Activated CD4-positive, alpha-beta T cell treated with anti-CD3 and anti-CD28 coated beads for 48 hours (primary cell): ENCODE results near the gene TMEM108.

Experiments
- DNase-seq: peaks from one replicate; pipeline ENCODE4 v3.0.0-alpha.2; 2020

Gene TMEM108

GRCh38 chr3:133238015-133238414 lies 199.8 kb downstream of the TMEM108 start:
- no peak for DNase-seq

DNA sequence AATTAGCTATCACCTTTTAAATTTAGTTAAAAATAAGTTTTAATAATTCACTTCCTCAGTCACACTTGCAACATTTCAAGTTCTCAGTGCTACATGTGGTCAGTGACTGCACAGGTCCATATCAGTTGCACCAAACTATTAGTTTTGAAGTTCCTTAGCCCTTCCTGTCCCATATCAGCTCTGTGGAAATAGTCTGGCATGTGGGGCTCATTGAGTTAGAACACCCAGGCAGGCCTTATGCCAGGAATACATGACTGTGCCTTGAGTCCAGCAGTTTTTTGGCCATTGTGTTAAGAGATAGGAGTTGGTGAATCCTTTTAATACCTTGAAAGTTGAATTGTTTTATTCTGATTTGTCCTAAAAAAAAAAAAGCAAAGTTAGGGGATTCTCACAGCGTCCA lies 207.9 kb downstream of the TMEM108 start:
- DNase-seq: no peak

- no peak for DNase-seq
Observed at GRCh38 chr3:133246773-133247172, 208.6 kb downstream of the TMEM108 start.

GRCh38 chr3:133248389-133248788 lies 210.2 kb downstream of the TMEM108 start:
- no peak for DNase-seq

DNA sequence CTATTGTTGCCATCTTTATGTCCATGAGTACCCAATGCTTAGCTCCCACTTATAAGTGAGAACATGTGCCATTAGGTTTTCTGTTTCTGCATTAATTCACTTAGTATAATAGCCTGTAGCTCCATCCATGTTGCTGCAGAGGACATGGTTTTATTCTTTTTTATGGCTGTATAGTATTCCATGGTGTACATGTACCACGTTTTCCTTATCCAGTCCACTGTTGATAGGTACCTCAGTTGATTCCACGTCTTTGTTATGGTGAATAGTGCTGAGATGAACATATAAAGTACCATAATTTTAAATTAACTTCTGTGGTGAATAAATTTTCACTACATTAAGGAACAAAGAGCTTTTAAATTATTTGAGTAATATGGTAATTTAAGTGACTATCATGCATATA lies 211.3 kb downstream of the TMEM108 start:
- no peak for DNase-seq

DNA sequence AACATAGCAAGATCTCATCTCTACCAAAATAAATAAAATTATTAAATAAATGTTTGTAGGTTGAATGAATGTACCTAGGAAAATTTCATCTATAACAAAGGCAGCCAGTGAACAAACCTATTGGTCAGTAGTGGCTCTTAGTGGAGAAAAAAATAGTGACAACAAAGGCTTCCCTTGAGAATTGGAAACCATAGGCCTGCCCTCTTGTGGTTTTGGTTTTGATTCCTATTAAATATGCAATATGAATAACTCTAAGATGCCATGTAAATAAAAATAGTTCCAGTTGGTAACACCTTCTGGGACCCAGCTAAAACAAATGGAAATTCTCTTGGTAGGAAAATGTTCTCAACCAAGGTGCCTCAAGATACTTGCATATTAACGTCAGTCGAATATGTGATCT lies 216.0 kb downstream of the TMEM108 start:
- no peak for DNase-seq

- no peak for DNase-seq
Observed at GRCh38 chr3:133254716-133255115, 216.5 kb downstream of the TMEM108 start.

GRCh38 chr3:133256787-133257483 lies 218.7 kb downstream of the TMEM108 start:
- no peak for DNase-seq

- DNase-seq: no peak
Observed at GRCh38 chr3:133258358-133258757, 220.2 kb downstream of the TMEM108 start.

DNA sequence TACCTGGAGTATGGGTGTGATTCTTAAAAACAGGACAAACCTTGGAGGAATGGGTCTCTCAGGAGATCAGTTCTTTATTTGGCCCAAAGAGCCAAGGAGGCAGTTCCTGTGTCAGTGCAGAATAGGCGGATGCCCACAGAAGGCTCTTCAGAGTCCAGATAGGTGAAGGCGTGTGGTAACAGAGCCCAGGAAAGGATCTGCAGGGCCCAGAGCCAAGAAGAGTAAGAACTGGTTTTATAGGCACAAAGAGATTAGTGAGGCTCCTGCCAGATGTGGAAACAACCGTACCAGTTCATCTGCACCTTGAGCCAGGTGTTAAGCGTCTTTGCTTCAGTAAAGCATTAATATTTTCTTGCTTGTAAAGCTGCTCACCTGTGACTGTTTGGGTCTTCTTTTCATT lies 221.6 kb downstream of the TMEM108 start:
- no peak for DNase-seq

GRCh38 chr3:133262333-133262732 lies 224.1 kb downstream of the TMEM108 start:
- DNase-seq: no peak

GRCh38 chr3:133264920-133265319 lies 226.7 kb downstream of the TMEM108 start:
- no peak for DNase-seq

GRCh38 chr3:133268726-133269134 lies 230.5 kb downstream of the TMEM108 start:
- no peak for DNase-seq

GRCh38 chr3:133269393-133269792 lies 231.2 kb downstream of the TMEM108 start:
- DNase-seq: no peak

- DNase-seq: no peak
Observed at GRCh38 chr3:133270631-133271030, 232.4 kb downstream of the TMEM108 start.

- DNase-seq: no peak
Observed at GRCh38 chr3:133271042-133271441, 232.9 kb downstream of the TMEM108 start.

- no peak for DNase-seq
Observed at GRCh38 chr3:133271539-133271938, 233.3 kb downstream of the TMEM108 start.

GRCh38 chr3:133273346-133273745 lies 235.2 kb downstream of the TMEM108 start:
- DNase-seq: peak; percentile 10

- DNase-seq: no peak
Observed at GRCh38 chr3:133274477-133274876, 236.3 kb downstream of the TMEM108 start.

DNA sequence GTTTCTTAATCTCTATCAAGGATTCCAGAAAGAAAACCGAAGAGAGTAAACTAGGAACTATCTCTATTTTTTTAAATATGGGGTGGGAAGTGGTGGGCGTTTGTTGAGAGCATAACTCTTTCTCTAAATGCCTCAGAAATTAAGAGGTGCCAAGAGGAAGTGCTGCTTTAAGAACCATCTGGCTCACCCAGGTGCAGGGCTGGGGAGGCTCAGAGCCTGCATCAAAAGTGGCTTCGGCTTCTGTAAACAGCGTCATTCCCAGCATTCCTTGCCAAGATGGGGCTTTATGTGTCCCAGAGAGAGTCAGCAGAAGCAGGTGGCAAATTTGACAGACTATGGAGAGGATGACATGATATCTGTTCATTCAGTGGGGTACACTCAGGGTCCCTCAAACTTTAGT lies 238.4 kb downstream of the TMEM108 start:
- DNase-seq: no peak

DNA sequence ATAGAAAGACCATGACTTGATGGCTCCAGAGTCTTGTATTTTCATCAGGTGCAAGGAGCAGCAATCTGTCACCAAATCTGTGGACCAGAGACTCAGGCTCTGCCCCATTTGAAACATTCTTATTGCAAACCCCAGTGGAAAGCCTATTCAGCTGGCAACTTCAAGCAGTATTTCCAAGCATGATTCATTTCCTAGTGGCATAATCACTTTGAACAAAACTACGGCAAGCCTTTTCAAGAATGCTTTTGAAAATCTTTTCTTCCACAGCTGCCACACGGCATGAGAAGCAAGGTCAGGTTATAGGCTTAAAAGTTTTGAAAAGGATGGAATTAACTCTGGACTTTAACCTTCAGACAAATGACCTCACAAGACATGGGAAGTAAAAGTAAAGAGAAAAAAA lies 239.6 kb downstream of the TMEM108 start:
- no peak for DNase-seq

- no peak for DNase-seq
Observed at GRCh38 chr3:133278260-133279043, 240.3 kb downstream of the TMEM108 start.

- DNase-seq: no peak
Observed at GRCh38 chr3:133280586-133280985, 242.4 kb downstream of the TMEM108 start.

DNA sequence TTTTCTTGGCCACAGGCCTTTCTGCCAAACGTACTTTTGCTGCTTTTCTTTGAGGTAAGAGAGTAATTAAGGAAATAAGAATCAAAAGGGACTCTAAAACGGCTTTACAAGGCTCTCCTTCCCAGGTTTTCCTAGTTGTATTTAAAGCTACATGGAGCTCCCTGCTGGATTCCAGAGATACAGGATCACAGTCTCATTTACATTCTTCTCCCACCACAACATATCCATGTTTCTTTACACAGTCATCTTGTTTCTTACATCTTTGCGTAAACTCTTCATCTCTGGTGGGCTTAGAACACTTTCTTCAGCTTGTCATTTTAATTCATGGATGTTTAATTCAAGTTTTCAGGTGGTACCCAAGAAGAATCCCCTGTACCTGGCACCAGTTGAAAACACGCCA lies 244.0 kb downstream of the TMEM108 start:
- no peak for DNase-seq
